GM19193 (cell line): ENCODE measurements around the gene MAGI1.

ENCODE experiments used
- POLR2A ChIP-seq: IDR thresholded peaks from 4 replicates; pipeline ENCODE4 v1.6.1; 2011; ENCODE audit not compliant: insufficient read depth, insufficient read length; ENCODE audit errors: extremely low read depth

MAGI1 gene

GRCh38 chr3:65493938-65494337 is 544.8 kb downstream of the MAGI1 start:
- TF ChIP-seq POLR2A, result no peak

- no peak for TF ChIP-seq POLR2A
Observed at GRCh38 chr3:65493371-65493882, 545.3 kb downstream of the MAGI1 start.

- no peak for TF ChIP-seq POLR2A
Observed at GRCh38 chr3:65492249-65492648, 546.5 kb downstream of the MAGI1 start.

GRCh38 chr3:65490114-65490513 is 548.6 kb downstream of the MAGI1 start:
- TF ChIP-seq POLR2A, result no peak

- no peak for TF ChIP-seq POLR2A
Observed at GRCh38 chr3:65489253-65489652, 549.5 kb downstream of the MAGI1 start.

GRCh38 chr3:65485826-65486469 is 552.8 kb downstream of the MAGI1 start:
- TF ChIP-seq POLR2A, result no peak

- TF ChIP-seq POLR2A, result no peak
Observed at GRCh38 chr3:65484964-65485363, 553.8 kb downstream of the MAGI1 start.

- TF ChIP-seq POLR2A, result no peak
Observed at GRCh38 chr3:65483480-65483879, 555.2 kb downstream of the MAGI1 start.

- TF ChIP-seq POLR2A, result no peak
Observed at GRCh38 chr3:65483011-65483410, 555.7 kb downstream of the MAGI1 start.

- TF ChIP-seq POLR2A, result no peak
Observed at GRCh38 chr3:65481085-65481484, 557.6 kb downstream of the MAGI1 start.

- TF ChIP-seq POLR2A, result no peak
Observed at GRCh38 chr3:65479990-65480389, 558.7 kb downstream of the MAGI1 start.

GRCh38 chr3:65478551-65479500 is 559.9 kb downstream of the MAGI1 start:
- TF ChIP-seq POLR2A, result no peak

- no peak for TF ChIP-seq POLR2A
Observed at GRCh38 chr3:65473736-65474135, 565.0 kb downstream of the MAGI1 start.

GRCh38 chr3:65472501-65472900 is 566.2 kb downstream of the MAGI1 start:
- TF ChIP-seq POLR2A, result no peak

GRCh38 chr3:65466300-65466988 is 572.3 kb downstream of the MAGI1 start:
- TF ChIP-seq POLR2A, result no peak
